NCI-H146 (cell line): ENCODE results near the gene TOP3B.

Experiments used
- DNase-seq: peaks from one replicate; lab custom pipeline; 2025; lab: John Stamatoyannopoulos, UW

TOP3B gene

DNA sequence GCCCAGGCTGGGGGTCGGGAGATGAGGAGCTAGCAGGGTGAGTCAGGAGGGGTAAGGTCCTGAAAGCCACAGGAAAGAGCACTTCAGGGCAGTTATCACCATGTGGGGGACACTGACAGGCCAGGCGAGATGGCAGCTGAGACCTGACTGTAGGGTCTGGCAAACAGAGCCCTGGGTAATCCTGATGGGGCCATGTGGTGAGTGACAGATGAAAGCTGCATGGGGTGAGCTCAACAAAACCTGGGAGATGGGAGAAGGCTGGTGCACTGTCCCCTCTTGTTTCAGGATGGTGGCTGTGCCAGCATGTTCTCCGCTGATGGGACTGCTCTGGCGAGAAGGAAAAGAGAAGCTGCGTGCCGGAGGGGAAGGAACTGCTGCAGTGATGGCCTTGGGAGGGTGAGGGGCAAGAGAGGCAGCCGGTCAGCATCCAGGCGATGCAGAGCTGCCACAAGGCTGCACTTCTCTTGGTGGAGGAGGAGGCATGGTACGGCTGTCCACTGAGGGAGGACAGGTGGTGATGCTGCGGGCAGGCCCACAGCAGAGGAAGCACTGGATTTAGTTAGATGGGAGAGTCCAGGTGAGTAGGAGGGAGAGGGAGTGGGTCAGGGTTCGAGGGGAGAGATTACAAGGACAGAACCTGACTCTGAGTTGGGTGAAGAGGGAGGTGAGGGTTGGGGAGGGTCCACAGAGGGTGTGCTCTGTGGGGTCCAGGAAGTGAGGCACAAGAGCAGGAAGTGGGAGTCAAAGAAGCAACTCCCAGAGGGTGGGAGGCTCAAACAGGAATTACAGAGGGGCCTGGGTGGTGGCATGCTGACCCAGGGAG, 3.8 kb downstream of the TOP3B start:
- no peak for DNase-seq

DNA sequence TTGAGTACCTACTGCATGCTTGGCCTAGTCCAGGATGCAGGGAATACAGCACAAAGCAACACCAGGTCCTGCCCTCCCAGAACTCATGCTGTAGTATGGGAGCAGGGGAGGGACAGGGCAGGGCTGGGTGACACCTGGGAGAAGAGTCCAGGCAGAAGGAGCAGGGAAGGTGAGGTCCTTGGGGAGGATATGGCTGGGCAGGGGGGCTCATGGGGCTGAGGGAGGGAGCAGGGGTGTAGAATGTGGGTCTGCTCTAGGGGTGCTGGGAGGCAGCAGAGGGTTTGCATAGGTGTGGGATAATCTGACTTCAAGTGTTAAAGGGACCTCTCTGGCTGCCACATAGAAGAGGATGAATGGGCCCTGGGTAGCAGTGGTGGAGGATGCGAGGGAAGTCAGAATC, 4.8 kb downstream of the TOP3B start:
- no peak for DNase-seq

DNA sequence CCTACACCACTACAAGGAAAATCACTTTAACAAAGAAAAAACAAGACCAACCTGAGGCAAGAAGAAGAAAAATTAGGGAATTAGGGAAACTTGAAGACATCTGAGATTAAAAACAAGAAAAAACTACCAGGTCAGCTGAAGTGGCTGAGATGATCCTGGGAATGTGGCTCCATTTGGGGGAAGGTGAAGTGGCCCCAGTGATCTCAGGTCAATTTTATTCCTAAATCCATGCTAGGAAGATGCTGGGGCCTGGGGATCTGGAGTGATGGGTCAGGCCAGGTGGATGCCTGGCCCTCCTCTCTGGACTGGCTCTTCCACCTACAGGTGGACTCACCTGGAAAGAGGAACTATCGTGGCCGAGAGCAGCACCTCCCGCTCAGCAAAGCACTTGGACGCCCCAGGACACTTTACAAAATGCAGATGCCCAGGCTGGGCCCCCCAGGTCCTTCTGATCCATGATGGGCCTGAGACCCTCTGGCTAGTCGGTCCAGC, 6.7 kb downstream of the TOP3B start:
- no peak for DNase-seq

DNA sequence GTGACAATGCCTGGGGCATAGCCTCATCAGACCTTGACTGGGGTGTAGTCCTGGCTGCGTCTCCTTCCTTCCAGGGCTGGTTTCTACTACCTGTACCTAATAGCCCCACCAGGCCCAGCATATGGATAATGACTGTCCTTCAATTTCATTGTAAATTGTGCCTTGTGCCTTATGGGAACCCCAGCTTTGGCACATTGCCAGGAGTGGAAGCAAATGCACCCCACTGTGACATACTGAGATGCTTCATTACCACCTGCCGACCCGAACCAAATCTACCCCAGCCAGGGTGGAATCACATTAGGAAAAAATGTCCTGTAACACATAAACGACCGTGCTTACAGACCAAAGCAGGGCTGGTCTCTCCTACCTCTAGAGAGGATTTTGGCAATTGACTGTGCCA, 7.3 kb downstream of the TOP3B start:
- DNase-seq, result peak; percentile 55

DNA sequence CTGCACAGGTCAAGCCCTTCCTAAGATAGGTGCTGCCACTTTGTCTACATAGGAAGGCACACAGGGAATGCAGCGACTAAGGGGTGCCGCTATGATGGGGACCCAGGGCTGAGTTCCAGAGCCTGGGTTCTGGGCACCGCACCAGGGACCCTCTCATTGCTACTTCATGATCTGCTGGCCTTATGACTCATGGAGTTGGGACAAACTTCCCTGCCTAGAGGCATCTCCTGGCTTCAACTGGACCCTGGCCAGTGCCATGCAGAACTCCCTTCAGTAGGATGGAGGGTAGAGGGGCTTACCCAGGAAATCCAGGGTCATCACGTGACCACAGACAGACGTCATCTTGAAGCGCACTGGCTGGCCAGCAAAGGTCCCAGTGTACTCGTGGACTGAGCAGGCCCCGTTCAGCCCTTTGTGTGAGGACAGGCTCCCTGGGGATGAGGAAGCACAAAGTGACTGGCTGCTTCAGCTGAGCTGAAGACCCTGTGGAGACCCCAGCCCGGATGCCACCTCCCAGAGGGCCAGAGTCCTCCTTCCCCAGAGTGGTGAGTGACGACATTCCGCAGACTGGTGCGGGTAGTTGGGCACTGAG, 8.4 kb downstream of the TOP3B start:
- no peak for DNase-seq

DNA sequence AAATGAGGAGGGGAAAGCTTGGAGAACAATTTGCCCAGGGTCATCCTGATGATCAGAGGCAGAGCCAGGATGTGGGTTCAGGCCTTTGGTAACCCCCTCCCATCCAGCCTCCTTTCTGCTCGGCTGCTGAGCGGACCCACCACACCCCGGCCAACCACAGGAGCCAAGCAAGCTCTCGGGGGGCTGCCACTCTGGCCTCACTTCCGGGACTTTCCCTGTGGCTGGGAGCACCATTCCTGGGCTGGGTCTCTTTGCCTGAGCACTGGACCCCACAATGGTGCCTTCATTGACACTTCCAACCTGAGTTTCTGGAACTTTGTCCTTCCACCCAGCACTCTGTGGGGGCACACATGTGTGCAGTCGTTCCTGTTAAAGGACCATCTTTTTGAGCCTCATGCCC, 9.8 kb downstream of the TOP3B start:
- no peak for DNase-seq

DNA sequence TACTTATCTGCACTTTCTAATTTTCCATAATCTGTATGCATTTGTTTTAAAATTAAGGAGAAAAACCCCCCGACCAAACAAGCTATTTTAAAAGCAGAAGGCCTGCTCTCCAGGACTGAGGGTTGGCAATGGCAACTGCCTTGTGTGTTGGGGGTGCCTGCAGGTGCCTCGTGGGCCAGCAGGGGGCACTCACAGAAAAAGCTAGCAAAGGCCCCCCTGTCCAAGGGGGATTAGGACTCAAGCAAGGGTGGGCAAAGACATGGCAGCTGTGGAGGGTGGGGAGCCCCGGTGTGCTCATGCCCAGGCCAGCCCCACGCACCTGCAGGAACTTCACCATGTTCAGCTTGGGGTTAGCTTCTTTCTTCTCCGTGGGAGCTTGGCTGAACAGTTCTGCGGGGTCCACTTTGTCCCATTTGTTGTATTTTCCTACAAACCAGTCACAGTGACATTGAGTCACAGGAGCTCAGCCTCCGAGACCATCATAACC, 10.3 kb downstream of the TOP3B start:
- peak; percentile 1 for DNase-seq

DNA sequence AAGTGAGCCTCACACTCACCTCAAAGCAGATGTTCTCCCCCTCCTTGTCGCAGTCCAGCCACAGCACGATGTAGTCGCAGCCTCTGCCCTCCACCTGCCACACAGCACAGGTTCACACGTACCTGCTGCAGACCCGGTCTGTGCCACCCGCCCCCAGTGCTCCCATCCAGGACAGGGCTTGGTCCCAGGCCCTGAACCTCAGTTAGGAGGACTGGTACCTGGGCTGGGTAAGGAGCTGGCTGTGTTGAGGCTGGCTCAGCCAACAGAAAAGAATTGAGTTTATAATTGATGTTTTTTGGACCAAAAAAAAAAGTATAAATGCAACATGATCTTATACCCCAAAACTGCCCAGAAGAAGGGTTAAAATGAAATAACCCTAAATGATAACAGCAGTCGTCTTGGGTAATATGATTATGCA, 10.7 kb downstream of the TOP3B start:
- no peak for DNase-seq

DNA sequence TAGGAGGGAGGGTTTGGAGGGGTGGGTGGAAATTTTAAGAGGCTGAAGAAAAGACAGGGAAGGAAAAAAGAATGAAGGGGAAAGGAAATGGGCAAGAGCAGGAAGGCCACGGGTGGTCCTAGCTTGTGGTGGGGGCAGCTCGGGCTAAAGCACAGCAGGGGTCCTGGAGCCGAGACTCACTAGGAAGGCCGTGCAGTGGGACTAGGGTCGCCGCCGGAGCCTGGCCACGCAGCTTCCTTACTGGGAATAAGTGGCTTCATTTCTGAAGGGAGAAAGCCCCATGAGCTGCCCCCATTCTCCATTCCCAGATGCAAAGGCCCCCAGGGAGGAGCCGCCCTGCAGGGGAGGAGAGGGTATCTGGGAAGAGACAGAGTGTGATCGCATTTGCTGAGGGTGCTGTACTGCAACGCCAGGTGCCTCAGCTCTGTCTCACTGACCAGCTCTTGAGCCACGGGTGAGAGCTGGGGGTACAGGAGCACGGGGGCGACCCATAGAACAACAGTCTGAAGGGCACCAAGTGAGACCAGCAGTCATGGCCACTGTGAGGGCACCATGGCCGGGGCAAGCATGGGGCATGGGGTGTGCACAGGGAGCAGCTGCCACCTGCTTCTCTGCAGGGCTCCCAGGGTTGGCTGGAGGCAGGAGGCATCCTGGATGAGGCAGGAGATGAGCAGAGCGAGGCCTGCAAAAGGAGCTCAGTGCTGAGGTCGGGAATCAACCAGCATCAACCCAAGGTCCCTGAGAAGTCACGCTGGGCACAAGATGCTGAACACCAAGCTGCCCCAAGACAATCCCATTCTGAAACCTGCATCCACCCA, 11.6 kb downstream of the TOP3B start:
- DNase-seq, result no peak

DNA sequence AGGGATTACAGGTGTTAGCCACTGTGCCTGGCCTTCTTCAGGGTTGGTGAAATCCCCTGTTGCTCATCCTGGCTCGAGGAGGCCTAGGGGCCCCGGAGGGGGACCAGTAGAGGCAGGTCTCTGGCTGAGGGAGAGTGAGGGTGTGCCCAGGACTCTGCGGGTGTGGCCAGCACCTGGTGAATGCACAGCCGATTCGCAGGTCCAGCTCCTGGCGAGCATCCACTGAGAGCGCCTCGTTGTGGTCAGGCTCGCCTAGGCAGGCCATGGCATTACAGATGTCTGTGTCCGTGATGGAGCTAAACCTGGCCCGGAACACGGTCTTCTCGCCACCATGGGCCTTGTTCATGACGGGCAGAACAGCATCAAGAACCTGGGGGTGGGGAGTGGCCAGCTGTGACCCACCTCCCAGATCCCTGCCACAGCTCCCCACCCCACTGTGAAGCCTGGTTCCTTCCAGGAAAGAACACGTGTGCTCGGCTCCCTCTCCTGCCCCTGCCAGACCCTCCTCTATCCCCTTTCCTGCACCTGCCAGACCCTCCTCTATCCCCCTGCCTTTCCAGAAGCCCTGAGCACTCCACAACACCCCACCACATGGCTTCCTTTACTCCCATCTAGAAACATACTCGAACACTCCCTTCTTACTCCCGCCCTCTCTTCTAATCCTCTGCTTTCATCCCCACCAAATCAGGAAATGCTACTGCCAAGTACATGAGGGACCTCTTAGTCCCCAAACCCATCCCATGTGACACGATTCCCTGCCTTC, 12.4 kb downstream of the TOP3B start:
- DNase-seq, result no peak

DNA sequence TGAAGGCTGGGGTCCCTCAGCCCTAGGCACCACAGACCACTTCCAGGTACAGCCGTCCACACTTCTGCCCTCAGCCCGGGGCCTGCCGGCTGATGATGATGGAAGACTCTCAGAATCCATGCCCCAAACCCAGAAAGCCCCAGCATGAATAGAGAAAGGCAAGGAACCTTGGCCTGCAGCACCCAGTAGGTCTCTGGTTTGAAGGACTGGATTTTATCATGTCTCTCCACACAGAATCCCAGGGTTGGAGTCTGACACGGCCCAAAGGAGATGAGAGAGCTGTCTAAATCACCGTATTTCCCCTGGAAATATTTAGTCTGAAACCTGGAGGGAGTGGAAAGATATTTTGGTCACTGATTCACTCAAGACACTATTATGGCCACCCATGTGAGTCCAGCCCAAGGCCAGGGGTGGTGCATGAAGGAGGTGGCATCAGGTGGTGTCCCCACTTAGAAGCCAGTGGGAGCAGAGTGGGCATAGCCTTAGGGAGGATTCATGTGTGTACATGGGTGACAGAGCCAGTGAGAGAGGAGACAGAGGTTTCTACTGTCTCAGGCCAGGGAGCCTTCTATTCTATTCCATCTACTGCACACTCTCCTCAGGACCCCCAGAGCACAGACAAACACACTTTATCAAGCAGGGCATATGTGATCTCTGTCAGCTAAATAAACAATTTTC, 14.0 kb downstream of the TOP3B start:
- DNase-seq, result no peak

DNA sequence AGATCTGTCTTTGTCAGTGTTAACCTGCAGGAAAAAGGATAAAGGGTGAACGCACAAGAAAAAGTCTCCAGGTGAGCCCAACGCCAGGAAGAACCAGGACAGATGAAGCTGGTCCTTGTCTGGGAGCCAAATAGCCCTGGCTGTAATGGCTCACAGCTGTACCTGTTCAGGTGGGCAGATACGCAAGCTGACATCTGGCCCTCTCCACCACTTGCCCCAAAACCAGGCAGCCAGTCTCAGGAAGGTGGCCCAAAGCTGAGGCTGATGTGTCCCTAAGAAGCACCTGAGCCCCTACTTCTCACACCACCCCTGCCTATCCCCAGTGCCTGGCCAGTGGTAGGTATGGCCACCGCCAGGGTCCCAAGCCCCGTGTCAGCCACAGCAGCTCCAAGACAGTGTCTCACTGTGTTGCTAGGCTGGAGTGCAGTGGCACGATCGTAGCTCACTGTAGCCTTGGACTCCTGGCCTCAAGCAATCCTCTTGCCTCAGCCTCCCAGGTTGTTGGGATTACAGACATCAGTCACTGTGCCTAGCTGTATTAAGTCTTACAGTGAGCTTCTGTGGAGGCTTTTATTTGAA, 14.8 kb downstream of the TOP3B start:
- no peak for DNase-seq

DNA sequence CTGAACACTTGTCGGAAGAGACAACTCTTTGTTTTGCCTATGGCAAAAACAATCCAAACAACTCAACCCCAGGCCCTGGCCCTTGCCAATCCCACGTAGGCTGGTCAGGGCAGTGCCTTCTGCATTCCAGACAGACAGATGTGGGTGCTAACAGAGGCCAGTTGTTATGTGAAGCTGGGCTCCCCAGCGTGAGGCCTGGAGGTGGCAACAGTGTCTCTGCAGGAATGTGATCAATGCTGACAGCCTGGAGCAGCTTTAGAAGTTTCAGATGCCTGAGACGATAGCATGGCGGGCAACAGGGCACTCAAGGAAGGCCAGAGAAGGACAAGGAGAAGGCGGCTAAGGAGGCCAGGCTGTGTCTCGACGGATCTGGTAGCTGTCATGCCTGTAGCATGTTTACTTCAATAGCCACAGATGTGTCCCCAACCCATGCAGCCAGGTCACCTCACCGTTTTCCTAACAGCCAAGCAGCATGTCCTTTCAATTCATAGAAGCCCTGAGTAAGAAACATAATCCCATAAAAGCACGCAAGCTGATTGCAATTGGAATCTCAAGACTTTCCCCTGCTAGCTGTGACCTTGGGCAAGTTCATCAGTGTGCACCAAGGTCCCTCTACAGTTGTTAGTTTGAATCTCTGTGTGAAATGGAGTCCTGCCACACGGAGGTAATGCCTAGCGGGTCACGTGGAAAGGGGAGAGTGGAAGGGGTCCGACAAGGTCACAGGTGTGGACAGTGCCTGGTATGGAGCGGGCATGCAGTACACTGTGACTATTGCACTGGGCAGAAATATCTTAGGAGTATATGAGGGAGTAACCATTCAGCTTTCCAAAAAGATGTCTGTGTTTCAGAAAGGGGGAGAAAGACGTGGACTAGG, 15.7 kb downstream of the TOP3B start:
- DNase-seq, result no peak

DNA sequence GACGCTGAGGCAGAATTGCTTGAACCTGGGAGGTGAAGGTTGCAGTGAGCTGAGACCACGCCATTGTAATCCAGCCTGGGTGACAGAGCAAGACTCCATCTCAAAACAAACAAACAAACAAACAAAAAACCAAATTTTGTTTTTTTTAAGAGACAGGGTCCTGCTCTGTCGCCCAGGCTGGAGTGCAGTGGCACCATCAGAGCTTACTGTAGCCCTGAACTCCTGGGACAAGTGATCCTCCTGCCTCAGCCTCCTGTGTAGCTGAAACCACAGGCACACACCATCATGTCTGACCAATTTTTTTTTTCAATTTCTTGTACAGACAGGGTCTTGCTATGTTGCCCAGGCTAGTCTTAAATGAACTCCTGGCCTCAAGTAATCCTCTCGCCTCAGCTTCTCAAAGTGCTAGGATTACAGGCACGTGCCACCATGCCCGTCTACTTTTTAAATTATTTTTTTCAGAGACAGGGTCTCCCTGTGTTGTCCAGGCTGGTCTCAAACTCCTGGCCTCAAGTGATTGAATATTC, 16.8 kb downstream of the TOP3B start:
- no peak for DNase-seq

DNA sequence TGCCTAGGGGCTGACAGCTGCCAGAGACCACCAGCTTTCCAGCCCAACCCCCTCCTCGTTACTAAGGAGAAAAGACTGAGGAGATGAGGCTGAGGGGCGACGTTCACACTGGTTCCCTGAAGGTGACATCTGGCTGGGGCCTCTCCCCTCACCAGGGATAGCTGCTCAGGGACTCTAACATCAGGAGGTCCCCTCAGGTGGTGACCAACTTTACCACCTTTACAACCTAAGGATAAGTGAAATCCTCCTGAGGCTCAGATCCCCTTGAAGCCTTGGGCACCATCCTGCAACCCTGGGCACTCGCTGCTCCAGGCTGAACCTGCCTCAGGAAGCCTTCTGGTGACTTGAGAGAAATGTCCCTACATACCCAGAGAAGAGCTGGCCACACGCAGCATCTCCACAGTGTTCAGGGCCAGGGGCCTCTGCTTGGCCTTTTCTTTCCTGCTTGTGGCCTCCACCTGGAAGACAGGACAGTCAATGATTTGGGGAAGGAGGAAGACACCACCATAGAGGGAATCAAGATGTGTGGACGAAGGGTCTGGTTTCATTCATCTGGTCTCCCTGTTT, 17.6 kb downstream of the TOP3B start:
- DNase-seq, result no peak

DNA sequence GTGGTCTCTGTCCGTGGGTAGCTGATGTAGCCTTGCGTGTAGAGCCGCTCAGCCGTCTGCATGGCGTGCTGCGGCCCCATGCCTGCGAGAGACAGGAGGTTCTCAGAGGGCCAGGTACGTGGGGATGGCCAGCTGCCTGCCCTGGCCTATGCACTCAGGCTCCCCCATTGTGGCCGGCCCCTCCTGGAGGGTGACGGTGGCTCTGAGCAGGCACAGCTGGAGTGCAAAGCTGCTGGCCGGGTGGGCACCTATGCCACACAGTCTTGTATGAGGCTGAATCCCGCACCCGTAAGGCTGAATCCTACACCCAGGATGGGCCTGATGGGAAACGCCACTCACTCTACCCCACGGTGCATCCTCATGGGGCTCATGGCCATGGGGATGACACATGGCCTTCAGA, 18.4 kb downstream of the TOP3B start:
- no peak for DNase-seq

DNA sequence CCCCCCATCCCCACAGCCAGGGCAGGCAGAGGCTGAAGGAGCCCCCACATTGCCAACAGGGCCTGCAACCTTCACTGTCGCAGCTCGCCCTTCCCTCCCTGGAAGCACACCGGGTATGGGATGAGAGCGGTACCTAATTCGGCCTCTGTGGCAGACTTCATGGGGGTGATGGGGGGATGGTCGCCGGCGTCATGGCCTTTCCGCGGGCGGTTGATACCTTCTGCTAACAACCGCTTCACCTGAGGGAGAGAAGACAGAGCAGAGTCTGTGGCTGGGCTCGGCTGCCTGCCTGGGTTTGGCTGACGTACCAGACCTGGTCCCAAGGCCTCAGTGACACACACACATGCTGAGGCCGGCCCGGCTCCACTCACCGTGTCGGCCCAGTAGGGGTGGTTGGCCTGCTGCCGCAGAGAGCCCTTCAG, 18.8 kb downstream of the TOP3B start:
- DNase-seq, result no peak

DNA sequence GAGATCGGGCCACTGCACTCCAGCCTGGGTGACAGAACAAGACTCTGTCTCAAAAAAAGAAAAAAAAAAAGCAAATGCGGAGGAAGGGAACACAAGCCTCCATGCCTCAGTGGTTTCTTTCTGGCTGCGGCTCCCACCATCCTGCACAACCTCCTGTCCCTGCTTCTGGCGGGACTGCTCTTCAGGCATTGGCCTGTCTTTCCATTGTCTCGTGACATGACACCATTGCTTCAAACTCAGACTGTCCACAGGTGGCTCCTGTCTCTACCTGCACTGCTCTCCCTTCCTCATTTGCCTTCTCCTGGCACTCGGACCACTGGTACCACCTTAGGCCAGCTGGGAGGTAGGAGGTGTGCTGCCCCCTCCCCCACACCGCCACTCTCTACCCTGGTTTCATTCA, 19.3 kb downstream of the TOP3B start:
- DNase-seq, result no peak

DNA sequence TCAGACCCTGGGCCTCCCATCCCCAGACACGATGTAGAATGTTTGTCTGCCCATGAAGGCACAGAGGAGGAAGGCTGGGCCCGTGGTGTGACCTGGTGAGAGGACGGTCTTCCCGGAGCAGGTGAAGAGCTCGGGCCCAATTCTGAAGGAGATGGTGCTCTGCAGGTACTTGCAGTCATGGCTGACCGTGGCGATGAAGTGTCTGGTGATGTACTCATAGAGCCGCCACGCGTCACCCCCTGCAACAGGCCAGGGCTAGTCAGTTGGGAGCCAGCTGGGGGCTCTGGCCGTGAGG, 20.0 kb downstream of the TOP3B start:
- no peak for DNase-seq
